Adrenal gland (tissue), 19 donors: Measurements from ENCODE around the gene PCDH12. TPM values are rescaled to one million over a fixed set of nuclear protein-coding genes. Genes with fewer than 3 reads are reported as not detected.

ENCODE experiments used
- DNase-seq, 7 donors: peaks; one replicate each; pipeline ENCODE4 v3.0.0-alpha.2; 2019 to 2020
- H3K27ac ChIP-seq, 5 donors: fragments of 200-600 bp; sonication (generic) in 4 of 5; 1 replicate in 3 of 5; 2 replicates in 2 of 5; pipeline versions ENCODE4 v1.5.1 to v1.8.0; 2016 to 2020; ENCODE audit warnings: mild to moderate bottlenecking in 1 of 5
- H3K27me3 ChIP-seq: fragments of 200-600 bp; 2 replicates; pipeline ENCODE4 v1.8.0; 2021
- H3K36me3 ChIP-seq, 2 donors: fragments of 200-600 bp; replicated peaks in 1 of 2; 1 replicate in 1 of 2; 2 replicates in 1 of 2; pipeline versions ENCODE4 v1.5.1 to v1.8.0; 2018 to 2022
- H3K4me1 ChIP-seq, 2 donors: fragments of 200-600 bp; replicated peaks in 1 of 2; 1 replicate in 1 of 2; 2 replicates in 1 of 2; pipeline versions ENCODE4 v1.5.1 to v1.8.0; 2018 to 2021
- H3K4me3 ChIP-seq, 4 donors: fragments of 200-600 bp; sonication (generic) in 3 of 4; one replicate each; pipeline ENCODE4 v1.5.1; 2016 to 2018
- H3K9me3 ChIP-seq, 3 donors: fragments of 200-600 bp; sonication (generic) in 1 of 3; replicated peaks in 1 of 3; 1 replicate in 2 of 3; 2 replicates in 1 of 3; pipeline versions ENCODE4 v1.5.1 to v1.8.0; 2016 to 2021
- POLR2A ChIP-seq, 2 donors: fragments of 450-650 bp; IDR thresholded peaks; one replicate each; pipeline ENCODE4 v1.6.1; 2017; ENCODE audit warnings: antibody characterized with exemption in 2 of 2, mild to moderate bottlenecking in 2 of 2, moderate library complexity in 1 of 2
- WGBS, 4 donors: extraction: QIAGEN DNeasy Blood & Tissue Kit in 2 of 4; methylation state at CpG; one replicate each; pipeline versions ENCODE4 v1.1.5 to v1.1.7; 2013 to 2017; 5-methylcytosine and 5-hydroxymethylcytosine counted together
- intact Hi-C, 2 donors: fragments of 100-400 bp; cut with DNase I; formaldehyde crosslinking; loops; one replicate each; pipeline versions ENCODE4 v1.14.1 to v1.15.0; 2022 to 2023
- long read RNA-seq, 10 donors: library from polyadenylated mRNA in 3 of 10; unstranded in 2 of 10; stranded (forward) in 1 of 10; transcript quantifications; one replicate each; pipeline ENCODE4 v2.0.0 and lab custom pipeline, GENCODE V29; 2021 to 2026
- polyA plus RNA-seq, 3 donors: library from polyadenylated mRNA; stranded (reverse); fragments of 200-250 nt in 2 of 3; fragments of 350-450 nt in 1 of 3; fragmentation: Illumina TruSeq in 1 of 3; extraction: RNeasy Lipid Tissue Mini Kit (QIAGEN cat#74804) in 1 of 3; gene quantifications; one replicate each; pipeline ENCODE4 v1.2.3, GENCODE V29; 2013 to 2014
- total RNA-seq, 9 donors: library from RNA; depleted of rRNA in 4 of 9; stranded (reverse); fragments of >200 nt in 4 of 9; fragments of 120-200 nt in 1 of 9; fragmentation: NEBNext Ultra II Directional in 1 of 9; extraction: Animal tissue kit (Norgen Biotek cat#: 25700) in 1 of 9; gene quantifications; one replicate each; pipeline versions ENCODE4 v1.1.0 to v1.2.4, GENCODE V29; 2013 to 2023
- TF ChIP-seq, protein P1 (sequence below), 6 experiments: fragments of 450-650 bp in 4 of 6; fragments of 200-600 bp in 2 of 6; sonication (generic) in 1 of 6; IDR thresholded peaks; 1 replicate in 5 of 6; 2 replicates in 1 of 6; pipeline versions ENCODE4 v1.5.1 to v1.8.0; 2016 to 2021; ENCODE audit warnings: antibody characterized with exemption in 6 of 6, mild to moderate bottlenecking in 2 of 6, moderate library complexity in 1 of 6
- donor health status: healthy with polysubstance abuse.
- donor health status: Bipolar disorder and iron deficiency.
- donor health status: DM: yes; HTN: yes; CAD: no.
- donor health status: DM: no; HTN: no; CAD: no.
- donor health status: DM: no; HTN: no; CAD: no.
- donor health status: DM: yes; HTN: yes; CAD: no.

PCDH12 gene
- 10 to 100 TPM in 6 of 9 donors, 1 to 10 TPM in 3; 7.3 to 18.4 (median 15.9) TPM for total RNA-seq
- polyA plus RNA-seq = 1 to 10 TPM; 3.3 to 4.5 (median 4.0) TPM
- long read RNA-seq, donor 1, full-length matches to known transcripts = 1 of 150 reads
- long read RNA-seq, donor 1, partial matches to known transcripts = 134 of 150 reads
- long read RNA-seq, donor 1, other reads (novel, unspliced or antisense) = 15 of 150 reads
- long read RNA-seq, donor 2, full-length matches to known transcripts = 3 of 3 reads
- long read RNA-seq, donor 2, partial matches to known transcripts = 0 of 3 reads
- long read RNA-seq, donor 2, other reads (novel, unspliced or antisense) = 0 of 3 reads
- long read RNA-seq, donor 3, full-length matches to known transcripts = 1 of 1 reads
- long read RNA-seq, donor 3, partial matches to known transcripts = 0 of 1 reads
- long read RNA-seq, donor 3, other reads (novel, unspliced or antisense) = 0 of 1 reads
- long read RNA-seq, donor 4, full-length matches to known transcripts = 4 of 6 reads
- long read RNA-seq, donor 4, partial matches to known transcripts = 1 of 6 reads
- long read RNA-seq, donor 4, other reads (novel, unspliced or antisense) = 1 of 6 reads
- long read RNA-seq, donor 5, full-length matches to known transcripts = 49 of 50 reads
- long read RNA-seq, donor 5, partial matches to known transcripts = 0 of 50 reads
- long read RNA-seq, donor 5, other reads (novel, unspliced or antisense) = 1 of 50 reads
- long read RNA-seq, donor 6, full-length matches to known transcripts = 2 of 2 reads
- long read RNA-seq, donor 6, partial matches to known transcripts = 0 of 2 reads
- long read RNA-seq, donor 6, other reads (novel, unspliced or antisense) = 0 of 2 reads
- long read RNA-seq, donor 7, full-length matches to known transcripts = 1 of 1 reads
- long read RNA-seq, donor 7, partial matches to known transcripts = 0 of 1 reads
- long read RNA-seq, donor 7, other reads (novel, unspliced or antisense) = 0 of 1 reads
- long read RNA-seq, donor 8, full-length matches to known transcripts = 2 of 2 reads
- long read RNA-seq, donor 8, partial matches to known transcripts = 0 of 2 reads
- long read RNA-seq, donor 8, other reads (novel, unspliced or antisense) = 0 of 2 reads
- long read RNA-seq, donor 9, full-length matches to known transcripts = 1 of 1 reads
- long read RNA-seq, donor 9, partial matches to known transcripts = 0 of 1 reads
- long read RNA-seq, donor 9, other reads (novel, unspliced or antisense) = 0 of 1 reads
- long read RNA-seq, donor 10, full-length matches to known transcripts = 1 of 1 reads
- long read RNA-seq, donor 10, partial matches to known transcripts = 0 of 1 reads
- long read RNA-seq, donor 10, other reads (novel, unspliced or antisense) = 0 of 1 reads

DNA sequence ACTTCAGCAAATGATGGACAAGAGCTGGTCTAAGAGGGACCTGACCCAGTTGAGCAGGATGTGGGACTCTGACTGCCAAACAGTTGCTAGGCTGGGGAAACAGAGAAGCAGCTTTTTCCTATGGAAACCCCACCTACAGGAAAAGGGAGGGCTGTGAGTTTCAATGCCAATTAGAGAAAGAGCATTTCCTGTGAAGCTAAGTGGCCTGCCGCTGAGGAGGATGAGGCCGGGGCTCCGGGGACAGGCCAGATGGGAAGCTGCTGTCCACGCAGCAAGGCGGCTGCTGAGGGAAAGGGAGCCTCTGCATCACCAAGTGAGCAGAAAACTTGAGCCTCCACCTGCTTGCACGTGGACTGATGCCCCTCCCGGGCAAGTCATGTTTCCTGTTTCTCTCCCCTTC is at the start of gene PCDH12:
Gene PCDH12, minus strand, starts transcription at position 90 of the 400 bp plus-strand sequence. CDS start 351 bp downstream, outside the sequence.
- Histone ChIP-seq H3K4me3 (peak within 1 kb of the TSS in 1 of 4 donors; percentile 20), H3K9me3 (no peaks in the 10 kb centered on the region), H3K27ac (peak within 1 kb of the TSS in 3 of 5 donors; percentile 9 to 75 (median 42)), H3K27me3 (no peaks in the 10 kb centered on the region), H3K4me1 (peaks cover 0 to 12% of the 10 kb centered on the region in 2 donors), H3K36me3 (no peaks in the 10 kb centered on the region)
- WGBS, 4 donors = 34 to 56% (median 44%) methylated on average over 6 to 7 of the region's 7 CpGs
- TF ChIP-seq POLR2A (IDR thresholded peaks at IDR 0.05) = peak in 1 of 2 donors; percentile 42
- TF ChIP-seq, protein P1, sequence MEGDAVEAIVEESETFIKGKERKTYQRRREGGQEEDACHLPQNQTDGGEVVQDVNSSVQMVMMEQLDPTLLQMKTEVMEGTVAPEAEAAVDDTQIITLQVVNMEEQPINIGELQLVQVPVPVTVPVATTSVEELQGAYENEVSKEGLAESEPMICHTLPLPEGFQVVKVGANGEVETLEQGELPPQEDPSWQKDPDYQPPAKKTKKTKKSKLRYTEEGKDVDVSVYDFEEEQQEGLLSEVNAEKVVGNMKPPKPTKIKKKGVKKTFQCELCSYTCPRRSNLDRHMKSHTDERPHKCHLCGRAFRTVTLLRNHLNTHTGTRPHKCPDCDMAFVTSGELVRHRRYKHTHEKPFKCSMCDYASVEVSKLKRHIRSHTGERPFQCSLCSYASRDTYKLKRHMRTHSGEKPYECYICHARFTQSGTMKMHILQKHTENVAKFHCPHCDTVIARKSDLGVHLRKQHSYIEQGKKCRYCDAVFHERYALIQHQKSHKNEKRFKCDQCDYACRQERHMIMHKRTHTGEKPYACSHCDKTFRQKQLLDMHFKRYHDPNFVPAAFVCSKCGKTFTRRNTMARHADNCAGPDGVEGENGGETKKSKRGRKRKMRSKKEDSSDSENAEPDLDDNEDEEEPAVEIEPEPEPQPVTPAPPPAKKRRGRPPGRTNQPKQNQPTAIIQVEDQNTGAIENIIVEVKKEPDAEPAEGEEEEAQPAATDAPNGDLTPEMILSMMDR (IDR thresholded peaks at IDR 0.05) = peak in 1 of 6 experiments; percentile 7
- intact Hi-C loops = loop anchor here (5.0 to 10.0 kb wide), 4 partner anchors 73 to 276 kb away; partner anchors contain the start of gene ARAP3 (in 1 of the 2)
- DNase-seq = peak in 4 of 7 donors; percentile 36 to 74 (median 52)

DNA sequence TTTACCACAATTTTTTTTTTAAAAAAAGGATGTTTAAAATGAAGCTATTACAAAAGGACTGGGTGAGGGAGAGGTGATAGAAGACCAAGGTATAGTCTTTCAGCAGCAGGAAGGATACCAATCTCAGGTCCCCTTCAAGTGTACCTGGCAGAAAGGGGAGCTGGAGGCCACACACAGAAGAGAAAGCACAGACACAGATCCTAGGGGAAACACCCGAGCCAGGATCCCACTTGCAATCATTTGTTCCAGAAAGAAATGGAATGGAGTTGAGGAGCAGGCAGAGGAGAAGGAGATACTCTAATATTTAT is 49.2 kb upstream of the PCDH12 start:
- WGBS, 4 donors = 64 to 95% (median 93%) methylated on average over 1 of the region's 1 CpG
- intact Hi-C loops = loop anchor here in 1 of 2 donors (10.0 kb wide), 1 partner anchor 548 kb away; no protein-coding TSS in a partner anchor
- no peak for TF ChIP-seq POLR2A (IDR thresholded peaks at IDR 0.05)
- TF ChIP-seq, protein P1 (IDR thresholded peaks at IDR 0.05) = no peak

DNA sequence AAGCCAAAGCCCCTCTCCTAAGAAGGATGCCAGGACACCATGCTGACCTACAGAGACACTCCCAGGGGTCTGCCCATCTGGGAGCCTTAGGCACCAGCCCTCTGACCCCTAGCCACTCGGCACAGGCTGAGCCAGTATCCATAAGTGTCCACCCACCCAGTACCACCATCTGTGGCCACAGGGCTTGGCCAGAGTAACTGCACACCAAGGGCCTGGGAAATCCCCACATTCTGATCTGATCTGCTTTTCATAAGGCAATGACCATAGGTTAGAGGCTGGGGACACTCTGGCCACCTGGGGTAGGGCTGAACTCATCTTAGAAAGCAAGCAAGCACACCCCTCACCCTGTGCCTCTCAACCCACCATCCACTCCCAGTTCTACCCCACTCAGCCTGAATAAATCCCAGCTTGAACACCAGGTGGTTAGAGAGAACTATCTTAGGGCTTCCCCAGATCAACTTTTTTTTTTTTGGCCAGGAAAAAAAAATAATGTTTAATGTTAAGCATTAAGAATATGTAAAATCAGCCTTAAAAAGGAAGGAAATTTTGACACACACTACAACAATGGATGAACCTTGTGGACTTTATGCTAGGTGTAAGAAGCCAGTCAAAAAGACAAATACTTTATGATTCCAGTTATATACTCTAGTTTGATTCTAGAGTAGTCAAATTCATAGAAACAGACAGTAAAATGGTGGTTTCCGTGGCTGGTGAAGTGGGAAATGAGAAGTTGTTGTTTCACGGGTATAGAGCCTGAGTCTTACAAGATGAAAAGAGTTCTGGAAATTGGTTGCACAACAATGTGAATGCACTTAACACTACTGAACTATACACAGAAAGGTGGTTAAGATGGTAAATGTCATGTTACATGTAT is 48.6 kb upstream of the PCDH12 start:
- DNase-seq = no peak
- H3K36me3 ChIP-seq = peaks cover 0 to 47% of the 10 kb centered on the region in 2 donors
- H3K4me3 ChIP-seq = no peak overlapping the region
- WGBS, 4 donors = 76 to 85% (median 82%) methylated on average over 2 to 3 of the region's 3 CpGs
- no peaks in the 10 kb centered on the region for H3K9me3 ChIP-seq
- H3K4me1 ChIP-seq = peaks cover 0 to 11% of the 10 kb centered on the region in 2 donors
- TF ChIP-seq, protein P1 (IDR thresholded peaks at IDR 0.05) = no peak
- TF ChIP-seq POLR2A (IDR thresholded peaks at IDR 0.05) = no peak
- peak overlapping the region in 2 of 5 donors; percentile 1 to 8 for H3K27ac ChIP-seq
- intact Hi-C loops = loop anchor here in 1 of 2 donors (10.0 kb wide), 1 partner anchor 548 kb away; no protein-coding TSS in a partner anchor
- no peaks in the 10 kb centered on the region for H3K27me3 ChIP-seq

More for the DNA sequence above, 49.2 kb upstream of the PCDH12 start:
- H3K27me3 ChIP-seq = no peaks in the 10 kb centered on the region
- peaks cover 0 to 41% of the 10 kb centered on the region in 2 donors for H3K36me3 ChIP-seq
- no peak for DNase-seq
- peaks cover 0 to 17% of the 10 kb centered on the region in 2 donors for H3K4me1 ChIP-seq
- H3K27ac ChIP-seq = peak overlapping the region in 1 of 5 donors; percentile 1
- H3K4me3 ChIP-seq = no peak overlapping the region
- no peaks in the 10 kb centered on the region for H3K9me3 ChIP-seq
